Measurements from ENCODE around the gene CTSA. TPM values are rescaled to one million over a fixed set of nuclear protein-coding genes. Genes with fewer than 3 reads are reported as not detected.
A peak's percentile ranks its signal among the peaks of the same experiment; 100 is the strongest.

Gene CTSA
- total and polyA plus RNA-seq, 9 of the 15 experiments (the other 6 are each of a cell fraction or from before 2014, with no cell fraction given): 8.8 to 61.7 (median 28.3) TPM

DNA sequence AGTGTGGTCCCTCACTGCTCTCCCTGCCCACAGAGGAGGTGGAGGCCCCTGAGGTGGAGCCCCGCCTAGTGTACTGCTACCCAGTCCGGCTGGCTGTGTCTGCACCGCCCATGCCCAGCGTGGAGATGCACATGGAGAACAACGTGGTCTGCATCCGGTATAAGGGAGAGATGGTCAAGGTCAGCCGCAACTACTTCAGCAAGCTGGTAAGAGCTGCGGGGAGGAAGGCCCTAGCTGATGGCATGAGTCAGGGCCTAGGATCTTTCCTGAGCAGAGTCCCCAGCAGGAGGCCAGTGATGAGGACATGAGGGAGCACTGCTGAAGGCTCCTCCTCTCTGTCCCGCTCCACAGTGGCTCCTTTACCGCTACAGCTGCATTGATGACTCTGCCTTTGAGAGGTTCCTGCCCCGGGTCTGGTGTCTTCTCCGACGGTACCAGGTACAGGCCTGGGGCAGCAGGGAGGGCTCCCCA lies 54.6 kb downstream of the CTSA start:
- Histone ChIP-seq H3K4me2 (ENCODE audit: insufficient read depth, low read length) (no peak overlapping the region), H3K9ac (ENCODE audit: insufficient read depth in 1 of 2, low read depth in 2 of 2, low read length in 2 of 2) (peak overlapping the region in 1 of 2 experiments; percentile 20; a peak in 1 of 4 replicates), H3K36me3 (ENCODE audit: control insufficient read depth, insufficient read depth, low read length) (peaks cover 90% of the 10 kb centered on the region), H3K4me1 (replicated peaks in 1 of 2; ENCODE audit: control insufficient read depth in 2 of 2, insufficient read depth in 2 of 2, low read length in 2 of 2) (peaks cover 20 to 44% of the 10 kb centered on the region in 2 experiments), H3K27me3 (ENCODE audit: control insufficient read depth in 2 of 2, insufficient read depth in 2 of 2, low read length in 2 of 2) (no peaks in the 10 kb centered on the region), H3K9me1 (ENCODE audit: control insufficient read depth, insufficient read depth, low read length) (peaks cover 8% of the 10 kb centered on the region), H3K79me2 (ENCODE audit: control insufficient read depth, insufficient read depth, low read length) (no peaks in the 10 kb centered on the region), H2AFZ (ENCODE audit: low read depth, low read length) (no peak overlapping the region), H3K27ac (ENCODE audit: extremely low read depth, low read depth, low read length) (no peak overlapping the region; the same call in 2 of the 3 replicates), H3K4me3 (no peak overlapping the region), H3K9me3 (replicated peaks; ENCODE audit: control insufficient read depth, insufficient read depth, low read depth, low read length) (no peaks in the 10 kb centered on the region), H4K20me1 (replicated peaks; ENCODE audit: control insufficient read depth, insufficient read depth, low read length) (peaks cover 13% of the 10 kb centered on the region; the same call in 1 of the 2 replicates)
- 82% methylated on average over 10 of the region's 13 CpGs for WGBS (ENCODE audit: insufficient coverage, low coverage, missing lambda C conversion rate)
- CTCF ChIA-PET (ENCODE audit: low intra/inter-chr PET ratio): no interaction called here
- BruUV-seq (replicated peaks): no TSS peak
- ATAC-seq: no peak
- intact Hi-C loops (cut with micrococcal nuclease): no loop called here
- FAIRE-seq: no peak
- no peak for TF ChIP-seq BDP1 (IDR thresholded peaks at IDR 0.05; ENCODE audit: insufficient read depth, insufficient read length)
- TF ChIP-seq ZNF263 (CRISPR knock-in tag; IDR thresholded peaks at IDR 0.05; ENCODE audit: borderline replicate concordance): peak; percentile 84; the same call in 1 of the 2 replicates
- no peak for TF ChIP-seq ARHGAP35 (IDR thresholded peaks at IDR 0.05; ENCODE audit: partially characterized antibody)
- TF ChIP-seq TAF15 (IDR thresholded peaks at IDR 0.05; ENCODE audit: low read depth, low read length): 0 out of 2 replicates have a peak, but pooled peaks have one; percentile 14
- TF ChIP-seq, protein P1, sequence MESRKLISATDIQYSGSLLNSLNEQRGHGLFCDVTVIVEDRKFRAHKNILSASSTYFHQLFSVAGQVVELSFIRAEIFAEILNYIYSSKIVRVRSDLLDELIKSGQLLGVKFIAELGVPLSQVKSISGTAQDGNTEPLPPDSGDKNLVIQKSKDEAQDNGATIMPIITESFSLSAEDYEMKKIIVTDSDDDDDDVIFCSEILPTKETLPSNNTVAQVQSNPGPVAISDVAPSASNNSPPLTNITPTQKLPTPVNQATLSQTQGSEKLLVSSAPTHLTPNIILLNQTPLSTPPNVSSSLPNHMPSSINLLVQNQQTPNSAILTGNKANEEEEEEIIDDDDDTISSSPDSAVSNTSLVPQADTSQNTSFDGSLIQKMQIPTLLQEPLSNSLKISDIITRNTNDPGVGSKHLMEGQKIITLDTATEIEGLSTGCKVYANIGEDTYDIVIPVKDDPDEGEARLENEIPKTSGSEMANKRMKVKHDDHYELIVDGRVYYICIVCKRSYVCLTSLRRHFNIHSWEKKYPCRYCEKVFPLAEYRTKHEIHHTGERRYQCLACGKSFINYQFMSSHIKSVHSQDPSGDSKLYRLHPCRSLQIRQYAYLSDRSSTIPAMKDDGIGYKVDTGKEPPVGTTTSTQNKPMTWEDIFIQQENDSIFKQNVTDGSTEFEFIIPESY (CRISPR knock-in tag; IDR thresholded peaks at IDR 0.05): peak; percentile 74
- TF ChIP-seq RBM22 (IDR thresholded peaks at IDR 0.05; ENCODE audit: low read depth, low read length, poor library complexity, severe bottlenecking): peak; percentile 40
- TF ChIP-seq, protein P2, sequence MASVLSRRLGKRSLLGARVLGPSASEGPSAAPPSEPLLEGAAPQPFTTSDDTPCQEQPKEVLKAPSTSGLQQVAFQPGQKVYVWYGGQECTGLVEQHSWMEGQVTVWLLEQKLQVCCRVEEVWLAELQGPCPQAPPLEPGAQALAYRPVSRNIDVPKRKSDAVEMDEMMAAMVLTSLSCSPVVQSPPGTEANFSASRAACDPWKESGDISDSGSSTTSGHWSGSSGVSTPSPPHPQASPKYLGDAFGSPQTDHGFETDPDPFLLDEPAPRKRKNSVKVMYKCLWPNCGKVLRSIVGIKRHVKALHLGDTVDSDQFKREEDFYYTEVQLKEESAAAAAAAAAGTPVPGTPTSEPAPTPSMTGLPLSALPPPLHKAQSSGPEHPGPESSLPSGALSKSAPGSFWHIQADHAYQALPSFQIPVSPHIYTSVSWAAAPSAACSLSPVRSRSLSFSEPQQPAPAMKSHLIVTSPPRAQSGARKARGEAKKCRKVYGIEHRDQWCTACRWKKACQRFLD (CRISPR knock-in tag; IDR thresholded peaks at IDR 0.05): no peak
- in situ Hi-C loops (cut with MboI): no loop called here
- no peak for DNase-seq (ENCODE audit: extremely low read depth in 1 of 4, low spot score in 3 of 4)
- POLR2A ChIA-PET: interaction anchor here (1.4 to 2.4 kb wide), 3 partner anchors 11 to 88 kb away, joined by 4 to 16 read pairs (median 5); partner anchors contain the start of genes ACOT8, PCIF1 and ZSWIM3

Measured in K562 (cell line).